NCI-H526 (cell line): ENCODE measurements around the gene MACROD2.

Experiments
- DNase-seq, 2 experiments: peaks; one replicate each; lab custom pipeline; 2025; lab: John Stamatoyannopoulos, UW

The MACROD2 gene

DNA sequence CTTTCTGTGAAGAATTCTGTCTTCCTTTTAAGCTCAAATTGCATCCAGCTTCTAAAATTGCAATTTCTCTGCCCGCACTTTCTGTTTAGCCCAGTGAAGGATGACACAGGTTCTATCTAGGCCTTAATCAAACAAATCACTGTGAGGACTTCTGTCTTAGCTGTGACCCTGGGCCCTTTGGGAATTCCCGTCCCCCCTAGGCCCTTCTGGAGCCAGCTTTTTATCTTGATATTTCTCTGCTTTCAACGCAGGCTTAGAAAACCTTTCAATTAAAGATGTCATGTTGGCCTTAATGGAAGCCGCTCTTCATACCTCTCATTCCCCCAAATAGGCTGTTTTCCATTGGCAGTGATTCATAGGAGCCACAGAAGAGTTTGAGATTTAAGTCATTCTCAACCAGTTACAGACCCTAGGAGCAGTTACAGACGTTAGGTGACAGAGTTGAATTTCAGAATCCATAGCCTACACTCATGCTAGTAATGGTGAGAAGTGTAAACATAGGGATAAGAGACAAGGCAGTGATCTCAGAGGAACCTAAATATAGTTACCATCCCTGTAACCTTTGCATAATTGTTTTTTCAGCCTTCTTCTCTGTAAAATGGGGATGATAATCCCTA, 416.9 kb downstream of the MACROD2 start:
- no peak for DNase-seq

DNA sequence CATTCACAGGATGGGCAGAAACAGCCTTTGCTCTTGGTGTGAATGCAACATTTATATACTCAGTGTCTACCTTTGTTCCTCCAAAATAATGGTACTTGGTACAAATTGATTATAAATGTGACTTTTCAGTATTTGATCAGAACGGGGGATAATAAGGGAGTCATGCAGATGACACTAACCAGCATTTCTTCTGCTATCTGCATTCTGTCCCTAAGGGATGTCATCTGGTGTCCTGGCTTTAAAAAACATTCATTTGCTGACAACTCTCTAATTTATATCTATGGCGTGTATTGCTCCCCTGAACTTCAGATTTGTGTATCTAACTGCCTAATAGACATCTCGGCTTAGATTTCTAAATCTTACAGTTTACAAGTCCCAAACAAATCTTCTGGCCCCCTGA, 418.5 kb downstream of the MACROD2 start:
- DNase-seq: no peak

DNA sequence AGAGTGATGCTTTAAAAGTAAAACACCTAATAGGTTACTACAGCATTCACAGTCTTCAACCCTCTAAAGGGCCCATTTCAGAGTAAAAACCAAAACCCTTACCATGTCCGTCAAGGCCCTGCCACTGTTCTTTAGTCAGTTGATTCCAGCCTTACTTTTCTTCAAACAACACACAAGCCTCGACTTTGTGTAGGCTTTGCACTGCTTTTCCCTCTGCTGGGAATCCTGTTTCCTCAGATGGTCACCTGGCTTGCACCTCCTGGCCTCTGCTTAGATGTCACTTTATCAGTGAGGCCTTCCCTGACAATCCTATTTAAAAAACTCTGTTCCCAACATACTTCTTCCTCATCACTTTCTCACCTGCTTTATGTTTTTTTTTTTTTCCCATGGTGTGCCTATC, 419.2 kb downstream of the MACROD2 start:
- DNase-seq: no peak

DNA sequence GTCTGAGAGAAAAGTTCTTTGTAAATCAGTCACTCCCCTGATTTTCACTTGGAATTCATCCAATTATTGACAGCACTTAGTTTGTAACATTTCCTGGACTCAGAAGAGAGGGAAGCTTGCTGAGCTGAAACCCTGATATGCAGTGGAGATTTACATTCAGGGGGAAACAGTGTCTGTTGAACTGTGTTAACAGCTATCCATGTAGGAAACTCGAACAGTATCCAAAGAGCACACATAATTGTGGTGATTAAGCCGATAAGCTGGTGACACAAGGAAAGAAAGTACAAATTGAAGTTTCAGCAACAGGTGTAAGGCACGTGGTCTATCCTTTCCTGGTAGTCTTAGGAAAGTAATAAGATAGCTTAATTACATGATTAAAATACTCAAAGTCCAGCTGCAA, 420.2 kb downstream of the MACROD2 start:
- DNase-seq: peak; percentile 5 to 10

DNA sequence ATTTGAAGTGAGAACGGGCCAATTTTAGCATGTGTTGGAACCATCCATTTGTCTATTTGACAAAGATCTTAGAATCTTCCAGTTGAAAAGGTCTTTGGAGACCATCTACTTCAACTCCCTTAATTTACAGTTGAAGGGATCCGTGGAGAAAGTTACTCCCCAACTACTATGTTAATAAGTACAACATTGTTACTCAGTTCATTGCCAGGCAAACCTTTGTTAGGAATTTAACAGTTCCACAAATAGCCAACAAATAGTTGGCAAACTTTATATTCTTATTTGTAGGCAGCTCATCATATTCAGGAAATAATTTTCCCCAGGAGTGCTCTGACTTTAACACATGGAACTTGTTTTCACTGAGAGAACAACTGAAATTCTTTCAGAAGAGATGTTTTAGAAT, 423.1 kb downstream of the MACROD2 start:
- no peak for DNase-seq

DNA sequence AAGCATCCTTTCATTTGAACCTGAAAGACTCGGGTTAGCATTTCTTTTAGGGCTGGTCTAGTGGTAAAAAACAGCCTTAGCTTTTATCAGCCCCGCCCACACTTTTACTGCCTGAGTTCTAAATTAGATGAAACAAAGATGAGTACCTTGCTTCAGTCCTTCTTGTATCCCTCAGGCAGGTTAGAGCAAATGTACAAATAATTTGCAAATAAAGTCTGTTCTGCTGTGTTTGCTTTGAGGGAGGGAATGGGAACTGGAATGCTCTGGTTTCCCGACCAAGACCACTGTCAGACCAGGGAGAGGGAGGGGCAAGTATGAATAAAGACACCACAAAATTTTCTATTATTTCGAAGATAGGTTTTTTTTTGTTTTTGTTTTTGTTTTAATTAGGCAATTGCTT, 427.6 kb downstream of the MACROD2 start:
- peak; percentile 77 to 81 for DNase-seq

DNA sequence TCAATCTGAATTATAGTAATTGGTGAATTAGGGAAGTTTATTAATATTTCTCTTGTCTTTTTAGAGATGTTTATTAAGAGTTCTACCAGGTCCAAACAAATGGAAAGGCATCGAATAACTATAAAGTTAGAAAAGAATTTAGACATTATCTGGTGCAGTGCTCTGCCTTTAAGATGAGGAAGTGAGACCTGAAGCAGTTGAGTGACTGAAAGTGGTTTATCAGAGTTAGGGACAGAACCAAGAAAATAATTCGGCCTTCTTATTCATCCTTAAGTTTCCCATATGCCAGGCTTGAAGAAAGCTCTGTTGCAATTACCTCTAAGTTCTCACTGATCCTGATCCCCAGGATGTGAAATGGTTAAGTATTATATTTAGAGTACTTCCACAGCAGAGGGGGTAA, 436.3 kb downstream of the MACROD2 start:
- DNase-seq: no peak

DNA sequence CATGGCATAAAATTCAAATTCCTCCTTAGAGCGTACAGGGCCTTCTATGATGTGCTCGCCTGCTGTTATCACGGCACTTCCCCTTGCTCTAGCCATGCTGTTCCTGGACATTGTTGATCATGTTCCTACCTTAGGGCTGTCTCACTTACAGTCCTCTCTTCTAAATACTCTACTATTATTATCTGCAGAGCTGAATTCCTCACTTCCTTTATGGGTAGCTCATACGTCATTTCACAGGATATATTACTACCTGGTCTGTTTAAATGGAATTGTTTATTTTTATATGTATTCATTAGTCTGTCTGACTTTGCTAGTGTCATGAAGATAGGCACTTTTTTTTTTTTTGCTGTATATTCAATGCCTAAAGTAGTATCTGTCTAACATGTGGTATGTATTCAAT, 436.8 kb downstream of the MACROD2 start:
- no peak for DNase-seq

DNA sequence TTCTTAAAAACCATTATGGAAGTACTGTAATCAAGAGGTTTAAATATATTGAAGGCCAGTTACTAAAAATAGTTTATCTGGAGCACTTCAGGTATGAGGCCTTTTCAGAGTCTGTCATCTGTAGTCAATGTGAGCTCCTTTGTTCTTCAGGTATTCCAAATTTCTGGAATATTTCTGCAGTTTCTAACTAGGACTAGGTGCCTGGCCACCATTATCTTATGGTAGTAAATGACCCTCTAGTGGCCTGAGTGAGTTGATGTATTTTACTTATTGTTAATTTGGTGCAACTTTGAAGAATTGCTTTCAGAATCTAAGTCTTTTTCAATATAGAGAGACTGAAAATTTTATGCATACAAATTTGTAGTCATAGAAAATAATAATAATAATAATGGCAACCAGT, 437.3 kb downstream of the MACROD2 start:
- DNase-seq: no peak

DNA sequence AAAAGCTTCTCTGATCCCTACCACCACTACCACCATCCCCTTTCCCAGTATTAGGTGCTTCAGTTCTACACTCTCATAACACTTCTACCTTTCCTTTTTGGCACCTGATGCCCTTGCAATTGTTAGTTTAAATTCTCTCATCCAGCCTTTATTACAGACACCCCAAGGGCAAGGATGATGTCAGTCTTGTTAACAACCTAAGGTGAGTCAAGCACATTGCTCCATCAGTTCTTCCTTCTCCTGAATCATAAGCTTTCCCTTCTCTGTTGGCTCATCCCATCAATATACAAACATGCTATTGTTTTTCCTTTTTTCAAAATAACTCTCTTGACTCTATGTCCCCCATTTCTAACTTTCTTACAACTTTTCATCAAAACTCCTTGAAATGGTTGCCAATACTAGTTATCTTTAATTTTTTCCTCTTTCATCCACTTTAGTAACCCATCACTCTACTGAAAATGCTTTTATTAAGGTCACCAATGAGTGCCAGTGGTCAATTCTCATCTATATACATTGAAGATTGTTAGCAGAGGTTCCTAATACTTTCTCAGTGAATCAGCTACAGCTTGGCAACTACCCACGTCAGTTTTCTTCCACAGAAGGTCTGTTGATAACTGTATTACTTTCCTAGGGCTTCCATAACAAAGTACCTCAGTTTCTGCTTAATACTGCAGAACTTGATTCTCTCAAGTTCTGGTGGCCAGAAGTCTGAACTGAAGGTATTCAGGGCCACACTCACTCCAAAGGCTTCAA, 439.2 kb downstream of the MACROD2 start:
- DNase-seq: no peak

DNA sequence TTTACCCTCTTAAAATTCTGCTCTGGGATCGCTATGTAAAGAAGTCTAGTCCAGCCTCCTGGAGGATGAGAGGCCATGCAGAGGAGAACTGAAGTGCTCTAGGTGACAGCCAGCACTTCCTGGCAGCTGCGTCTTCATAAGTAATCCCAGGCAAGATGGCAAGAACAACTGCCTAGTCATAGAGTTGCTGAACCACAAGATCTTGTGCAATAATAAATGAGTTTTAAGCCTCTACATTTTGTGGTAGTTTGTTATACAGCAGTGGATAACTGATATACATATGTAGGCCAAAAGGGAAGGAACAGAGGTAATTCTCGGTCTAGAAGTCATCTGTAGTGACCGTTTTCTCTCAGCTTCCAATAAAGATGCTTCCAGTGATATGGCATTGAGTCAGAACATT, 445.9 kb downstream of the MACROD2 start:
- no peak for DNase-seq

DNA sequence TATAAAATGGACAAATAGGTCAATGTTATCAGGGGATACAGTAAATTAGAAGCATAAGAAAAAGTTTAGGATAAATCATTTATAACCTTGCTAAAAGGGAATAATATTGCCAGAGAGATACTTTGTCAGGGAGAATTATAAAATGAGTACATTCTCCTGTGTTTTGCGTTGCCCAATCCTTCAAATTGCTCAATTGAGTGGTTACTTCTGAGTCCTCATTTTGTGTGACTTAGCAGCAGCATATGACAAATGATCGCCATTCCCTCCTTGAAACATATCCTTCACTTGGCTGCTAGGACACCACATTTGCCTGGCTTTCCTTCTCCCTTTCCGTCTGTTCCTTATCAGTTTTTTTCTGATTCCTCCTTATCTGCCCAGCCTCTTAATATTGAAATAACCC, 448.8 kb downstream of the MACROD2 start:
- DNase-seq: no peak

DNA sequence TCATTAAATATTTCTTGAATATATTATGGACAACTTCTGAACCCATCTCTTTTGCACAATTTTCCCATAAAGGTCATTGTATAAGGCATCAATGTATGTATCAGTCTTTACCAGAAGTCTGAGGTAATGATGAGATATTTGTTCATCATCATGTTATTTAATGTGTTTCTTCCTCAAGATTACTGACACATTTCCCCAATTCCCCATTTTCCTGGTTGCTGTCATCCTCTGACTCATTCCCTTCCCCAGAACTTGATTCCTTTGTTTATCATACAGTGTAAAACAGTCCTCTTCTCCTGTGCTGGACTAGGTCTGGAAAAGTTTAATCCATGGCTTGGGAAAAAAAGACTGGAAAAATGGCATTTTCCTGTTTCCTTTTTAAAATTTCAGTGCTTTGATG, 450.0 kb downstream of the MACROD2 start:
- no peak for DNase-seq

DNA sequence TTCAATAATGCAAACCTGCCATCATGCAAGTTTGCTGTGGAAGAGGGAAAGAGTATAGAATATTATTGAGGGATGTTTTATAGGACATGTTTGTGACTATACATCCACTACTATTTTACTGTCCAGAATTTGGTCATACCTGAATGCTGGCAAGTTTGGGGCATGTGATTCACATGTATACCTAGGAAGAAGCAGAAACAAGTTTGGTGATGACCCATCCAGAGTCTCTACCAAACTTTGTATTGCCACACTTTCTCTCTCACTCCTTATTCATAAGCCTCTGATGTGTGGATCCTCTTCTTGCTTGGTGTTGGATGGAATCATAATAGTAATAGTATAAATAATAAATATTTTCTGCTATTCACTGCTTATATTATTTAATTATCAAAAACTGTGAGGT, 450.6 kb downstream of the MACROD2 start:
- no peak for DNase-seq

DNA sequence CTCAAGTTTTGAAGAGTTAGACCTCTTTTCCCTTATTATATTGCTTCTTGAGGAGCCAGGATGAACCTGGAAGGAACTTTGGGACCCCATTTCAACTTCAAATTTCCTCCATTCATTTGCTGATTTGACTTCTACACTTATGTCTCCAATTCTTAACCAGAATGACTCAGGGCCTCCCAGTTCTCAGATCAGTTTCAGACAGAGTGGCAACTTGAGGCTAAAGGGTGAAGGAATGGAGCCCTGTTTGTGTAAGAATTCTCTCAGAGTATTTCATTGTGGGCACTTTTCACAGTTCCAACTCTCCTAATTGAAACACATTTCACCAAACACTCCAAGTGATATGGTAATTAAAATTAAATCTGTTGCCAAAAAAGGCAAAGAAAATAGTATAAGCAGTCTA, 451.1 kb downstream of the MACROD2 start:
- DNase-seq: no peak

DNA sequence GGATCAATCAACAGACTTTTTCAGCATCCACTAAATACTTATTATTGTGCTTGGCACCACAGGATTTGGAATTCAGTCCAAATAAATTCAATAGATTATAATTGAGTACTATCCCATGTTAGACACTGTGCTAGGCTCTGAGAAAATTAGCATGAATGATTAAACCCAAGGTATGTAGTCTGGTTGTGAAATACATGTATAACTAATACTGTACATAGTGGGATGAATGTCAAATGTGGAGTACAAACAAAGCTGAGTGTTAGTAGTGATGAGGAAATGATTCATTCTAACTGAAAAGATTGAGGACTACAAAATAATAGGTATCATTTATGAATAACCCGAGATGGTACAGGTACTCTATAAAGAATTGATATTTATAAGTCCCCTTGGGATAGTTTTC, 454.0 kb downstream of the MACROD2 start:
- no peak for DNase-seq

DNA sequence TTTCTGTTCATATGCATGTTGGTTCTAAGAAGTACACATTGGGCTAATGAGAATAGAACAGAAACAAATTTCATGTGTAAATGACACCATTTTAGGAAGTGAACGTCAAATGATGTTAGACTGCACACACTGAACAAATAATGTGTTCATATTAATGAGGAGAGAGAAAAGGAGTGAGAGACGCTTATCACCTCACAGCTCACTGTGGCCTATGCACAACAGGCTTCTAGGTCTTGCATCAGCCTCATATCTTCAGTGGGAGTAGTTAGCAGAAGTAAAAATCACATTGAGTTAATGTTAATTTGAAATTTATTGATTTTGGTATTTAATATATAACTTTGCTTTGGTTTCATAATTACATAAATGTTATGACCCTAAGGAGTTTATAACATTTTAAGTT, 454.9 kb downstream of the MACROD2 start:
- no peak for DNase-seq

DNA sequence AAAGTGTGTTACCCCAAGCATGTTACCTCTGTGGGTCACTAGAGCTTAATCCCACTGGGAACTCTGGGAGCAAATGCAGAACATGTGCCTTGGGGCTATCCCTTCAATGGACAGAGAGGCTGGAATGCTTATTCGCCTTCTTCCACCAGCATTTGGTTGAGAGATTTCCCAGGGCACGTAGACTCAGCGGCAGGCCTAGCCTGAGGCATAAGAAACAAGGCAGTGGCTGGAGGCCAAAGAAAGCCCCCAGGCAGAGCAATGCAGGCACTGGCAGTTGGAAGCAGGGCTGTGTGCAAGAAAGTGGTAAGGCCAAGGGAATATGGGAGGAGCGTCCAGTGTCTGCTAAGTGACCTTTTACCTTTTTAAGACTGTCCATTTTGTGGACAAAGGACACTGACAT, 456.1 kb downstream of the MACROD2 start:
- DNase-seq: no peak

DNA sequence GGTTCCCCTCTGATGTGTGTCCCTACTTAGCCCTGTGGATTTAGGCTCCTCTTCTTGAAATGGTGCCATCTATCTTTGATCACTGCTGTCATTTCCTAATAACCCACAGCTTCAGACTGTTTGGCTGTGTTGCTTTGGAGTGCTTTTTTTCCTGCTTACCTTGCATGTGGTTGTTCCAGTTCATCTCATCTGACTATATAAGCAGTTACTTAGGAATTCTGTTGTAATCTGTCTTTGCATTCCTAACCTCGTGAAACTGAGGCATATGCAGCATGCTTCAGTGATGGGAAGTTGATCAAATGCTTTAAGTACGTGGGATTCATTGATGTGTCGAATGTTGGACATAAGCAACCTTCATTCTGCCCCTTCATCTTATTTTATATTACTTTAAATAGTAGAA, 457.9 kb downstream of the MACROD2 start:
- peak in 1 of 2 experiments; percentile 1 for DNase-seq

DNA sequence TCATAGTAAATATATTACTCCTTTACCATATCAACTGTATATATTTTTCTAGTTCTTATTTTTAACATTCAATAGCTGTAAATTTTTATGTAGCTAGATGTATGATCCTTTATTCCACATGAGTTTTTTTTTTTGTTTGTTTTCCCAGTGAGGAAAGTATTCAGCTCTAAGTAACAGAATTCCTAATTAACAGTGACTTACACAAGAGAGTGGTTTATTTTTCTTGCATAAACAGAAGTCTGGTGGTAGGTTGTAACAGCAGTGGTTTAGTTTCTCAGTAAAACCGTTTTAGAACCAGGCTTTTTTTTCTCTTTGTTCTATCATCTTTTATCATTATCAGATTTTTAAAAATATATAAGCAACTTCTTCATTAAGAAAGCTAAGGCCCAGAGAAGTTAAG, 459.0 kb downstream of the MACROD2 start:
- no peak for DNase-seq

DNA sequence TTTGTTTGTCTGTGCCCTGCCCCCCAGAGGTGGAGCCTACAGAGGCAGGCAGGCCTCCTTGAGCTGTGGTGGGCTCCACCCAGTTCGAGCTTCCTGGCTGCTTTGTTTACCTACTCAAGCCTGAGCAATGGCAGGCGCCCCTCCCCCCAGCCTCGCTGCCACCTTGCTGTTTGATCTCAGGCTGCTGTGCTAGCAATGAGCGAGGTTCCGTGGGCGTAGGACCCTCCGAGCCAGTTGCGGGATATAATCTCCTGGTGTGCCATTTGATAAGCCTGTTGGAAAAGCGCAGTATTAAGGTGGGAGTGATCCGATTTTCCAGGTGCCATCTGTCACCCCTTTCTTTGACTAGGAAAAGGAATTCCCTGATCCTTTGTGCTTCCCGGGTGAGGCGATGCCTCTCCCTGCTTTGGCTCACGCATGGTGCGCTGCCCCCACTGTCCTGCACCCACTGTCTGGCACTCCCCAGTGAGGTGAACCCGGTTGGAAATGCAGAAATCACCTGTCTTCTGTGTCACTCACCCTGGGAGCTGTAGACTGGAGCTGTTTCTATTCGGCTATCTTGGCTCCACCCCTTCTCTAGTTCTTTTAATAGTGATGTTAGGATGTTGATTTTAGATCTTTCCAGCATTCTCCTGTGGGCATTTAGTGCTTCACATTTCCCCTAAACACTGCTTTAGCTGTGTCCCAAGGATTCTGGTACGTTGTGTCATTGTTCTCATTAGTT, 471.9 kb downstream of the MACROD2 start:
- peak; percentile 43 to 57 for DNase-seq

DNA sequence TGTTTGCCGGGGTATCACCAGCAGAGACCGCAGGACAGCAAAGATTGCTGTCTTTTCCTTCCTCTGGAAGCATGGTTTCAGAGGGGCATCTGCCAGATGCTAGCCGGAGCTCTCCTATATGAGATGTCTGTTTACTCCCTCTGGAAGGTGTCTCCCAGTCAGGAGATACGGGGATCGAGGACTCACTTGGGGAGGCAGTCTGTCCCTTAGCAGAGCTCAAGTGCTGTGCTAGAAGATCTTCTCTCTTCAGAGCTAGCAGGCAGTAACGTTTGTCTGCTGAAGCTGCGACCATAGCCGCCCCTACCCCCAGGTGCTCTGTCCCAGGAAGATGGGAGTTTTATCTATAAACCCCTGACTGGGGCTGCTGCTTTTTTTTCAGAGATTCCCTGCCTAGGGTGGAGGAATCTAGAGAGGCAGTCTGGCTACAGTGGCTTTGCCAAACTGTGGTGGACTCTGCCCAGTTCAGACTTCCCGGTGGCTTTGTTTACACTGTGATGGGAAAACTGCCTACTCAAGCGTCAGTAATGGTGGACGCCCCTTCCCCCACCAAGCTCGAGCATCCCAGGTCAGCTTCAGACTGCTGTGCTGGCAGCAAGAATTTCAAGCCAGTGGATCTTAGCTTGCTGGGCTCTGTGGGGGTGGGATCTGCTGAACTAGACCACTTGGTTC, 475.0 kb downstream of the MACROD2 start:
- DNase-seq: peak in 1 of 2 experiments; percentile 18
